Immature natural killer cell (primary cell): Measurements from ENCODE around the gene STK36. TPM values are rescaled to one million over a fixed set of nuclear protein-coding genes. Genes with fewer than 3 reads are reported as not detected.

ENCODE experiments used
- polyA plus RNA-seq, 3 donors: library from polyadenylated mRNA; unstranded; fragments of 300-500 nt; fragmentation: Illumina TruSeq; gene quantifications; one replicate each; pipeline ENCODE4 v1.2.3, GENCODE V29; 2021

The STK36 gene
- polyA plus RNA-seq, 3 donors from 2014 or later = 3.0 to 3.9 (median 3.9) TPM

Other genes starting within 250 kb of the STK36 start
- 1 to 10 TPM; 4.3 to 7.7 (median 6.1) TPM for gene USP37, start 103.7 kb upstream of the STK36 start, polyA plus RNA-seq
- 10 to 100 TPM; 17.7 to 22.3 (median 19.9) TPM for gene CNOT9, start 103.2 kb upstream of the STK36 start, polyA plus RNA-seq
- under 1 TPM in 1 of 3 donors, not detected in 2; 0.71 TPM for gene PLCD4, start 64.2 kb upstream of the STK36 start, polyA plus RNA-seq
- gene ZNF142, start 12.5 kb upstream of the STK36 start, polyA plus RNA-seq = 10 to 100 TPM in 1 of 3 donors, 1 to 10 TPM in 1, not detected in 1; 2.8 to 18.2 TPM
- gene BCS1L, start 12.4 kb upstream of the STK36 start, polyA plus RNA-seq = 10 to 100 TPM; 15.7 to 25.3 (median 16.8) TPM
- 10 to 100 TPM in 2 of 3 donors, 1 to 10 TPM in 1; 7.7 to 16.7 (median 16.3) TPM for gene RNF25, start 84 bp upstream of the STK36 start, polyA plus RNA-seq
- 1 to 10 TPM in 2 of 3 donors, under 1 TPM in 1; 0.14 to 5.4 (median 3.8) TPM for gene TTLL4, start 38.7 kb downstream of the STK36 start, polyA plus RNA-seq
- gene CYP27A1, start 110.1 kb downstream of the STK36 start, polyA plus RNA-seq = under 1 TPM in 2 of 3 donors, not detected in 1; 0.34 to 0.60 TPM
- not detected for gene PRKAG3, start 159.7 kb downstream of the STK36 start, polyA plus RNA-seq
- gene WNT6, start 187.7 kb downstream of the STK36 start, polyA plus RNA-seq = under 1 TPM in 1 of 3 donors, not detected in 2; 0.22 TPM
- under 1 TPM in 1 of 3 donors, not detected in 2; 0.19 TPM for gene WNT10A, start 208.8 kb downstream of the STK36 start, polyA plus RNA-seq